A673 (cell line): ENCODE results near the gene FIBCD1.

Source experiments
- EZH2 ChIP-seq: fragments of 200-600 bp; sonication (generic); IDR thresholded peaks from 2 replicates; pipeline ENCODE4 v1.6.1; 2017; ENCODE audit warnings: borderline replicate concordance, low read depth, mild to moderate bottlenecking, mixed read lengths, antibody characterized with exemption, low read length; ENCODE audit not compliant: poor library complexity, severe bottlenecking
- TF ChIP-seq, protein P1 (sequence below): fragments of 300-800, 200-600 bp; sonication (generic); conservative IDR thresholded peaks from 2 replicates; pipeline ENCODE4 v1.5.1; 2017; ENCODE audit warnings: low read depth, mild to moderate bottlenecking, antibody characterized with exemption, low read length, moderate library complexity, mixed read lengths

- TF ChIP-seq, protein P1, sequence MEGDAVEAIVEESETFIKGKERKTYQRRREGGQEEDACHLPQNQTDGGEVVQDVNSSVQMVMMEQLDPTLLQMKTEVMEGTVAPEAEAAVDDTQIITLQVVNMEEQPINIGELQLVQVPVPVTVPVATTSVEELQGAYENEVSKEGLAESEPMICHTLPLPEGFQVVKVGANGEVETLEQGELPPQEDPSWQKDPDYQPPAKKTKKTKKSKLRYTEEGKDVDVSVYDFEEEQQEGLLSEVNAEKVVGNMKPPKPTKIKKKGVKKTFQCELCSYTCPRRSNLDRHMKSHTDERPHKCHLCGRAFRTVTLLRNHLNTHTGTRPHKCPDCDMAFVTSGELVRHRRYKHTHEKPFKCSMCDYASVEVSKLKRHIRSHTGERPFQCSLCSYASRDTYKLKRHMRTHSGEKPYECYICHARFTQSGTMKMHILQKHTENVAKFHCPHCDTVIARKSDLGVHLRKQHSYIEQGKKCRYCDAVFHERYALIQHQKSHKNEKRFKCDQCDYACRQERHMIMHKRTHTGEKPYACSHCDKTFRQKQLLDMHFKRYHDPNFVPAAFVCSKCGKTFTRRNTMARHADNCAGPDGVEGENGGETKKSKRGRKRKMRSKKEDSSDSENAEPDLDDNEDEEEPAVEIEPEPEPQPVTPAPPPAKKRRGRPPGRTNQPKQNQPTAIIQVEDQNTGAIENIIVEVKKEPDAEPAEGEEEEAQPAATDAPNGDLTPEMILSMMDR = no peak
- no peak for TF ChIP-seq EZH2
Observed at GRCh38 chr9:130898552-130898852, 40.5 kb downstream of the FIBCD1 start.
